Mesenchymal stem cell (in vitro differentiated cells and primary cell): ENCODE data around the gene ITSN1.

Experiments
- DNase-seq: peaks from one replicate; pipeline ENCODE4 v3.0.0-alpha.2; 2013
- H2AFZ ChIP-seq: one replicate; pipeline ENCODE4 v1.6.1; 2013; ENCODE audit warnings: low read depth, mild to moderate bottlenecking, control low read depth, inconsistent platforms, low read length, moderate library complexity
- H2AK5ac ChIP-seq: 2 replicates; pipeline ENCODE4 v1.6.1; 2013; ENCODE audit warnings: low read length, moderate library complexity, mild to moderate bottlenecking, inconsistent platforms; ENCODE audit not compliant: severe bottlenecking
- H2BK120ac ChIP-seq: one replicate; pipeline ENCODE4 v1.6.1; 2013; ENCODE audit warnings: low read depth, mild to moderate bottlenecking, inconsistent platforms, low read length, moderate library complexity
- H2BK12ac ChIP-seq, 2 experiments: one replicate each; pipeline ENCODE4 v1.6.1; 2013; ENCODE audit warnings: inconsistent platforms in 2 of 2, low read length in 2 of 2, mild to moderate bottlenecking in 2 of 2, moderate library complexity in 2 of 2, control low read depth in 1 of 2
- H2BK15ac ChIP-seq: one replicate; pipeline ENCODE4 v1.6.1; 2013; ENCODE audit warnings: mild to moderate bottlenecking, low read depth, inconsistent platforms; ENCODE audit not compliant: poor library complexity, severe bottlenecking
- H2BK5ac ChIP-seq: 2 replicates; pipeline ENCODE4 v1.6.1; 2013; ENCODE audit warnings: low read depth, mild to moderate bottlenecking, low read length, control low read depth, inconsistent platforms; ENCODE audit not compliant: poor library complexity, severe bottlenecking
- H3K14ac ChIP-seq, 2 experiments: one replicate each; pipeline ENCODE4 v1.6.1; 2013; ENCODE audit warnings: inconsistent platforms in 2 of 2, low read length in 2 of 2, control low read depth in 1 of 2, mild to moderate bottlenecking in 1 of 2, moderate library complexity in 1 of 2
- H3K18ac ChIP-seq, 2 experiments: one replicate each; pipeline ENCODE4 v1.6.1; 2013; ENCODE audit warnings: inconsistent platforms in 2 of 2, low read length in 2 of 2, control low read depth in 1 of 2, low read depth in 1 of 2, mild to moderate bottlenecking in 1 of 2
- H3K23ac ChIP-seq, 2 experiments: one replicate each; pipeline ENCODE4 v1.6.1; 2013; ENCODE audit warnings: inconsistent platforms in 2 of 2, low read length in 2 of 2, mild to moderate bottlenecking in 2 of 2, moderate library complexity in 2 of 2, control low read depth in 1 of 2
- H3K27ac ChIP-seq: 2 replicates; pipeline ENCODE4 v1.5.1; 2013; ENCODE audit warnings: mild to moderate bottlenecking, moderate library complexity, low read length, control low read depth, inconsistent platforms; ENCODE audit not compliant: poor library complexity, severe bottlenecking
- H3K27me3 ChIP-seq, 2 experiments: 2 replicates each; pipeline versions ENCODE4 v1.6.1 to v1.7.0; 2013; ENCODE audit warnings: low read length in 2 of 2, mild to moderate bottlenecking in 2 of 2, moderate library complexity in 2 of 2, control low read depth in 1 of 2, inconsistent platforms in 1 of 2; ENCODE audit not compliant: control insufficient read depth in 1 of 2, insufficient read depth in 1 of 2
- H3K36me3 ChIP-seq, 2 experiments: 2 replicates each; pipeline versions ENCODE4 v1.6.1 to v1.7.0; 2013; ENCODE audit warnings: low read length in 2 of 2, control low read depth in 1 of 2, inconsistent platforms in 1 of 2, low read depth in 1 of 2, mild to moderate bottlenecking in 1 of 2; ENCODE audit not compliant: insufficient read depth in 2 of 2, control insufficient read depth in 1 of 2
- H3K4ac ChIP-seq, 2 experiments: one replicate each; pipeline ENCODE4 v1.6.1; 2013; ENCODE audit warnings: inconsistent platforms in 2 of 2, low read length in 2 of 2, mild to moderate bottlenecking in 2 of 2, moderate library complexity in 2 of 2, control low read depth in 1 of 2, low read depth in 1 of 2
- H3K4me1 ChIP-seq: 2 replicates; pipeline ENCODE4 v1.6.1; 2013; ENCODE audit warnings: low read depth, low read length, control low read depth; ENCODE audit not compliant: control insufficient read depth, insufficient read depth
- H3K4me2 ChIP-seq: 2 replicates; pipeline ENCODE4 v1.6.1; 2013; ENCODE audit warnings: low read length, mild to moderate bottlenecking, inconsistent platforms; ENCODE audit not compliant: poor library complexity, severe bottlenecking
- H3K4me3 ChIP-seq, 2 experiments: 2 replicates each; pipeline versions ENCODE4 v1.5.1 to v1.7.0; 2013; ENCODE audit warnings: low read length in 2 of 2, mild to moderate bottlenecking in 2 of 2, control low read depth in 1 of 2, low read depth in 1 of 2; ENCODE audit not compliant: insufficient read depth in 1 of 2
- H3K79me1 ChIP-seq: replicated peaks from 2 replicates; pipeline ENCODE4 v1.6.1; 2013; ENCODE audit warnings: mild to moderate bottlenecking, control low read depth, low read length, inconsistent platforms; ENCODE audit not compliant: poor library complexity, severe bottlenecking
- H3K9ac ChIP-seq: 2 replicates; pipeline ENCODE4 v1.7.0; 2013; ENCODE audit warnings: mild to moderate bottlenecking, low read length, moderate library complexity
- H3K9me3 ChIP-seq: 2 replicates; pipeline ENCODE4 v1.7.0; 2013; ENCODE audit warnings: mild to moderate bottlenecking, low read length; ENCODE audit not compliant: control insufficient read depth
- H4K8ac ChIP-seq: one replicate; pipeline ENCODE4 v1.6.1; 2013; ENCODE audit warnings: inconsistent platforms, mild to moderate bottlenecking, low read length, moderate library complexity
- H4K91ac ChIP-seq: one replicate; pipeline ENCODE4 v1.6.1; 2013; ENCODE audit warnings: mild to moderate bottlenecking, low read length, inconsistent platforms
- WGBS: methylation state at CpG from one replicate; pipeline ENCODE4 v1.1.7; 2013; ENCODE audit warnings: mixed read lengths; 5-methylcytosine and 5-hydroxymethylcytosine counted together

The ITSN1 gene

GRCh38 chr21:33948951-33949444, 306.7 kb downstream of the ITSN1 start:
- no peak for DNase-seq
- peak overlapping the region; percentile 84 for H2AK5ac ChIP-seq
- no peak overlapping the region for H3K4me2 ChIP-seq
- H2BK5ac ChIP-seq, result peak overlapping the region; percentile 63
- peaks cover 29% of the 10 kb centered on the region for H3K4me1 ChIP-seq
- H2BK12ac ChIP-seq, result peak overlapping the region; percentile 70 to 96
- peaks cover 3% of the 10 kb centered on the region for H3K9me3 ChIP-seq
- peak overlapping the region; percentile 96 for H4K91ac ChIP-seq
- no peaks in the 10 kb centered on the region for H3K27me3 ChIP-seq
- H3K79me1 ChIP-seq, result peaks cover 2% of the 10 kb centered on the region
- peak overlapping the region; percentile 49 to 69 for H3K4ac ChIP-seq
- peak overlapping the region; percentile 94 for H2BK120ac ChIP-seq
- H3K9ac ChIP-seq, result peak overlapping the region; percentile 84
- no peak overlapping the region for H3K23ac ChIP-seq
- no peaks in the 10 kb centered on the region for H3K36me3 ChIP-seq
- peak overlapping the region; percentile 54 for H2AFZ ChIP-seq
- H3K18ac ChIP-seq, result peak overlapping the region; percentile 62 to 95
- 96% methylated on average over 9 of the region's 9 CpGs for WGBS
- no peak overlapping the region for H3K4me3 ChIP-seq
- peak overlapping the region; percentile 91 for H3K27ac ChIP-seq
- H3K14ac ChIP-seq, result peak overlapping the region in 1 of 2 experiments; percentile 68
- H2BK15ac ChIP-seq, result peak overlapping the region; percentile 73
- H4K8ac ChIP-seq, result peak overlapping the region; percentile 86
